Activated B cell treated with CpG ODN at 0.5 μM for 24 hours (primary cell): ENCODE results near the gene RABGAP1L. TPM values are rescaled to one million over a fixed set of nuclear protein-coding genes. Genes with fewer than 3 reads are reported as not detected.

Experiments
- ATAC-seq: fragments of 200-7000 bp; cut with Tn5 transposase; one replicate; pipeline ENCODE4 v1.10.0; 2021; ENCODE audit warnings: low read depth, mild to moderate bottlenecking, moderate library complexity
- CTCF ChIA-PET: fragments of 350-600 bp; sonication (Branson Sonifier 250); formaldehyde crosslinking; loops from one replicate; lab custom pipeline; 2021; ENCODE audit warnings: antibody characterized with exemption; lab: Charles Lee
- POLR2A ChIA-PET: fragments of 350-600 bp; sonication (Branson Sonifier 250); formaldehyde crosslinking; loops from one replicate; lab custom pipeline; 2021; ENCODE audit warnings: antibody characterized with exemption; lab: Charles Lee
- DNase-seq: peaks from one replicate; pipeline ENCODE4 v3.0.0; 2022
- H3K27ac Mint-ChIP-seq: one replicate; pipeline ENCODE4 v1.8.0; 2020; ENCODE audit warnings: mixed read lengths
- H3K27me3 Mint-ChIP-seq: one replicate; pipeline ENCODE4 v1.8.0; 2021; ENCODE audit warnings: mixed read lengths
- H3K36me3 Mint-ChIP-seq: one replicate; pipeline ENCODE4 v1.8.0; 2021; ENCODE audit warnings: low read depth, mixed read lengths
- H3K4me1 Mint-ChIP-seq: one replicate; pipeline ENCODE4 v1.8.0; 2021; ENCODE audit warnings: mixed read lengths
- H3K4me3 Mint-ChIP-seq: one replicate; pipeline ENCODE4 v1.8.0; 2020; ENCODE audit warnings: mild to moderate bottlenecking, mixed read lengths
- H3K9me3 Mint-ChIP-seq: one replicate; pipeline ENCODE4 v1.8.0; 2020; ENCODE audit warnings: mixed read lengths
- CTCF ChIP-seq: fragments of 200-600 bp; IDR thresholded peaks from one replicate; pipeline ENCODE4 v1.8.0; 2022; ENCODE audit warnings: antibody characterized with exemption, mild to moderate bottlenecking
- intact Hi-C: fragments of 100-400 bp; cut with micrococcal nuclease; formaldehyde crosslinking; loops from one replicate; pipeline ENCODE4 v1.15.1; 2024
- total RNA-seq: library from RNA; stranded (reverse); gene quantifications from 2 replicates; pipeline ENCODE4 v1.2.3, GENCODE V29; 2022

Gene RABGAP1L
- total RNA-seq, 1 donor from 2014 or later: 126 TPM

DNA sequence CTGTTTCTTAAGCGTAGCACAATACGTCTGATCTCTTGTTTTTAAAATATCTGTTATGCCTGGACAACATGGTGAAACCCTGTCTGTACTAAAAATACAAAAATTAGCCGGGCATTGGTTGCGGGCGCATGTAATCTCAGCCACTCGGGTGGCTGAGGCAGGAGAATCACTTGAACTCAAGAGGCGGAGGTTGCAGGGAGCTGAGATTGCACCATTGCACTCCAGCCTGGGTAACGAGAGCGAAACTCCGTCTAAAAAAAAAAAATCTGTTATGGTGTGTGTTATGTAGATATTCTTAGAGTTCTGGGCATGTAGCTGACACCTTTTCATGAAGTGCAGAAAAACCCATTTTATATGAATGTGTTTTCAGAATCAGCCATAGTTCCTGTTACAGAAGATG is 38.2 kb downstream of the RABGAP1L start:
- ChIA-PET CTCF (no interaction called here), POLR2A (no interaction called here)
- no peak for DNase-seq
- H3K4me1 Mint-ChIP-seq: peaks cover 36% of the 10 kb centered on the region
- H3K4me3 Mint-ChIP-seq: no peak overlapping the region
- no peak for ATAC-seq
- H3K27me3 Mint-ChIP-seq: no peaks in the 10 kb centered on the region
- H3K27ac Mint-ChIP-seq: no peak overlapping the region
- H3K9me3 Mint-ChIP-seq: no peaks in the 10 kb centered on the region
- H3K36me3 Mint-ChIP-seq: peaks cover 20% of the 10 kb centered on the region
- intact Hi-C loops: no loop called here
- TF ChIP-seq CTCF: no peak

- ChIA-PET CTCF (no interaction called here), POLR2A (no interaction called here)
- H3K27ac Mint-ChIP-seq: peak overlapping the region; percentile 41
- H3K4me3 Mint-ChIP-seq: no peak overlapping the region
- no peaks in the 10 kb centered on the region for H3K9me3 Mint-ChIP-seq
- H3K36me3 Mint-ChIP-seq: peaks cover 25% of the 10 kb centered on the region
- H3K27me3 Mint-ChIP-seq: no peaks in the 10 kb centered on the region
- intact Hi-C loops: no loop called here
- H3K4me1 Mint-ChIP-seq: peaks cover 39% of the 10 kb centered on the region
- ATAC-seq: no peak
- no peak for TF ChIP-seq CTCF
- DNase-seq: no peak
Observed at GRCh38 chr1:174198202-174198601, 38.9 kb downstream of the RABGAP1L start.

- no peaks in the 10 kb centered on the region for H3K9me3 Mint-ChIP-seq
- H3K36me3 Mint-ChIP-seq: peaks cover 34% of the 10 kb centered on the region
- no peak for TF ChIP-seq CTCF
- ChIA-PET CTCF (interaction anchor here (0.7 to 1.1 kb wide), 2 partner anchors 19 to 21 kb away, joined by 3 to 4 read pairs; no protein-coding TSS in a partner anchor), POLR2A (no interaction called here)
- intact Hi-C loops: no loop called here
- no peaks in the 10 kb centered on the region for H3K27me3 Mint-ChIP-seq
- H3K27ac Mint-ChIP-seq: no peak overlapping the region
- DNase-seq (no peak), ATAC-seq (no peak)
- H3K4me1 Mint-ChIP-seq: peaks cover 48% of the 10 kb centered on the region
- H3K4me3 Mint-ChIP-seq: no peak overlapping the region
Observed at GRCh38 chr1:174200746-174201145, 41.4 kb downstream of the RABGAP1L start.

DNA sequence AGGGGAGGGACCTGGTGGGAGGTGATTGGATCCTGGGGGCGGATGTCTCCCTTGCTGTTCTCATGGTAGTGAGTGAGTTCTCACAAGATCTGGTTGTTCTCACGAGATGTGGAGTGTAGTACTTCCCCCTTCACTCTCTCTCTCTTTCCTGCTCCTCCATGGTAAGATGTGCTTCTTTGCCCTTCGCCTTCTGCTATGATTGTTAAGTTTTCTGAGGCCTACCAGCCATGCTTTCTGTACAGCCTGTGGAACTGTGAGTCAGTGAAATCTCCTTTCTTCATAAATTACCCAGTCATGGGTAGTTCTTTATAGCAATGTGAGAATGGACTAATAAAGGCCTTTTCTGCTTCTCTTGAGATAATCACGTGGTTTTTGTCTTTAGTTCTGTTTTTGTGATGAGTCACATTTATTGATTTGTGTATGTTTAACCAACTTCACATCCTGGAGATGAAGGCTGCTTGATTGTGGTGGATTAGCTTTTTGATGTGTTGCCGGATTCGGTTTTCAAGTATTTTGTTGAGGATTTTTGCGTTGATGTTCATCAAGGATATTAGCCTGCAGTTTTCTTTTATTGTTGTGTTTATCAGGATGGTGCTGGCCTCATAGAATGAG is 45.5 kb downstream of the RABGAP1L start:
- ChIA-PET POLR2A (interaction anchor here (0.7 to 1.1 kb wide), 3 partner anchors 43 to 52 kb away, joined by 3 to 4 read pairs (median 3); partner anchors contain the start of gene RABGAP1L), CTCF (interaction anchor here (1.3 to 4.2 kb wide), 3 partner anchors 10 to 360 kb away, joined by 3 to 14 read pairs (median 5); no protein-coding TSS in a partner anchor)
- H3K9me3 Mint-ChIP-seq: peaks cover 2% of the 10 kb centered on the region
- intact Hi-C loops: no loop called here
- no peak for DNase-seq
- no peak for TF ChIP-seq CTCF
- no peaks in the 10 kb centered on the region for H3K27me3 Mint-ChIP-seq
- peak overlapping the region; percentile 72 for H3K27ac Mint-ChIP-seq
- peak overlapping the region; percentile 59 for H3K4me3 Mint-ChIP-seq
- ATAC-seq: peak; percentile 60
- peaks cover 31% of the 10 kb centered on the region for H3K36me3 Mint-ChIP-seq
- H3K4me1 Mint-ChIP-seq: peaks cover 64% of the 10 kb centered on the region

- no peak for TF ChIP-seq CTCF
- POLR2A ChIA-PET: interaction anchor here (0.6 to 1.6 kb wide), 4 partner anchors 47 to 1763 kb away, joined by 3 to 6 read pairs (median 3); partner anchors contain the start of genes RABGAP1L and ZBTB37
- no peaks in the 10 kb centered on the region for H3K27me3 Mint-ChIP-seq
- H3K36me3 Mint-ChIP-seq: peaks cover 31% of the 10 kb centered on the region
- intact Hi-C loops: loop anchor here (2.0 kb wide), 1 partner anchor 47 kb away; the partner anchor contains the start of gene RABGAP1L
- H3K4me3 Mint-ChIP-seq: peak overlapping the region; percentile 19
- CTCF ChIA-PET: interaction anchor here (1.3 to 4.2 kb wide), 2 partner anchors 12 to 362 kb away, joined by 5 to 14 read pairs; no protein-coding TSS in a partner anchor
- DNase-seq (no peak), ATAC-seq (peak; percentile 42)
- peaks cover 60% of the 10 kb centered on the region for H3K4me1 Mint-ChIP-seq
- H3K9me3 Mint-ChIP-seq: peaks cover 15% of the 10 kb centered on the region
- H3K27ac Mint-ChIP-seq: peak overlapping the region; percentile 61
Observed at GRCh38 chr1:174206148-174206836, 47.0 kb downstream of the RABGAP1L start.
